ENCODE measurements around the gene HS6ST1. TPM values are rescaled to one million over a fixed set of nuclear protein-coding genes. Genes with fewer than 3 reads are reported as not detected.

Gene HS6ST1
- polyA plus RNA-seq, 1 donor (not counting 4 experiments of a cell fraction or from before 2014, with no cell fraction given): 6.3 TPM

DNA sequence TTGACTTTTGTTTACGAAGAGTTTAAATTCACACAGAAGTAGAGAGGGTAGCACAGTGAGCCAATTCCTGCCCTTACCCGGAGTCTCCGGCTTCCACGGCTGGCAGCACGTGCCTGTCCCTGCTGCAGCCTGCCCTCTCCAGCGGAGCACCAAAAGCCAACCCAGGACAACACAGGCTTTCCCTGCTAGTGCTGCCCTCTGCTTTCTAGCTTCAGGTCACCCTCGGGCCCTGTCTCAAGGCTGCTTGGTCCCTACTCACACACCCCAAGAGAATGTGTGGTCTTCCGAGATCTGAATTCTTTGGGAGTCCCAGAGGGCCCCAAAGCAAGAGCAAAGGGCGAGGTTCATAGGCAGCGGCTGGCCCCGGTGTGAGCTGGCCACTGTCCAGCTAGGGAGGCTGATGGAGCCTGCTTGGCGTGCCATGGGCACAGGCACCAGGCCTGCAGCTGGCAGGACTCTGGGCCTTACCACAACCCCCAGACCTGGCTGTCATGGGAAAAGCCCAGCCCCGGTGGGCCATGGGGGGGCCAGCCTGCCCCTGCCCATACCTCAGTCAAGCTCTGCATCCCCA, 7.0 kb upstream of the HS6ST1 start:
- no peaks in the 10 kb centered on the region for H3K36me3 ChIP-seq (ENCODE audit: control insufficient read depth in 2 of 2, extremely low read depth in 1 of 2, insufficient read depth in 2 of 2, low read length in 2 of 2)
- H3K4me1 ChIP-seq (ENCODE audit: control insufficient read depth, extremely low read depth, insufficient read depth, low read length): no peaks in the 10 kb centered on the region
- no peak overlapping the region for H3K4me2 ChIP-seq (ENCODE audit: control insufficient read depth, extremely low read depth, insufficient read depth, low read depth, low read length)
- no peak overlapping the region for H3K27ac ChIP-seq (ENCODE audit: control insufficient read depth, insufficient read depth, low read length)
- H4K20me1 ChIP-seq (ENCODE audit: control insufficient read depth, extremely low read depth, insufficient read depth, low read length): no peaks in the 10 kb centered on the region
- no peaks in the 10 kb centered on the region for H3K79me2 ChIP-seq (ENCODE audit: control insufficient read depth, insufficient read depth, low read length)
- no peak overlapping the region for H2AFZ ChIP-seq (ENCODE audit: control insufficient read depth, low read length)
- no peak overlapping the region for H3K9ac ChIP-seq (ENCODE audit: control insufficient read depth, extremely low read depth, insufficient read depth, low read length)
- H3K27me3 ChIP-seq (ENCODE audit: control insufficient read depth, extremely low read depth, insufficient read depth, low read length): no peaks in the 10 kb centered on the region
- dilution Hi-C loops (cut with MboI; ENCODE audit: extremely low pct_ligation_motif_present, low sequenced_read_pairs): no loop called here
- DNase-seq (ENCODE audit: low read depth, low spot score) (no peak), FAIRE-seq (no peak)
- H3K9me3 ChIP-seq (ENCODE audit: control insufficient read depth, low read depth, low read length): no peaks in the 10 kb centered on the region
- TF ChIP-seq, protein P1, sequence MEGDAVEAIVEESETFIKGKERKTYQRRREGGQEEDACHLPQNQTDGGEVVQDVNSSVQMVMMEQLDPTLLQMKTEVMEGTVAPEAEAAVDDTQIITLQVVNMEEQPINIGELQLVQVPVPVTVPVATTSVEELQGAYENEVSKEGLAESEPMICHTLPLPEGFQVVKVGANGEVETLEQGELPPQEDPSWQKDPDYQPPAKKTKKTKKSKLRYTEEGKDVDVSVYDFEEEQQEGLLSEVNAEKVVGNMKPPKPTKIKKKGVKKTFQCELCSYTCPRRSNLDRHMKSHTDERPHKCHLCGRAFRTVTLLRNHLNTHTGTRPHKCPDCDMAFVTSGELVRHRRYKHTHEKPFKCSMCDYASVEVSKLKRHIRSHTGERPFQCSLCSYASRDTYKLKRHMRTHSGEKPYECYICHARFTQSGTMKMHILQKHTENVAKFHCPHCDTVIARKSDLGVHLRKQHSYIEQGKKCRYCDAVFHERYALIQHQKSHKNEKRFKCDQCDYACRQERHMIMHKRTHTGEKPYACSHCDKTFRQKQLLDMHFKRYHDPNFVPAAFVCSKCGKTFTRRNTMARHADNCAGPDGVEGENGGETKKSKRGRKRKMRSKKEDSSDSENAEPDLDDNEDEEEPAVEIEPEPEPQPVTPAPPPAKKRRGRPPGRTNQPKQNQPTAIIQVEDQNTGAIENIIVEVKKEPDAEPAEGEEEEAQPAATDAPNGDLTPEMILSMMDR (optimal IDR thresholded peaks at IDR 0.05 in 1 of 3, IDR thresholded peaks at IDR 0.05 in 1 of 3, conservative IDR thresholded peaks at IDR 0.05 in 1 of 3; ENCODE audit: extremely low read depth in 1 of 3, insufficient read depth in 2 of 3, low read length in 3 of 3): peak in 1 of 3 experiments; percentile 6
- TF ChIP-seq EZH2 (IDR thresholded peaks at IDR 0.05; ENCODE audit: low read length): no peak
- H3K4me3 ChIP-seq (ENCODE audit: control insufficient read depth in 2 of 3, extremely low read depth in 1 of 3, insufficient read depth in 2 of 3, low read depth in 1 of 3, low read length in 3 of 3): no peak overlapping the region
- no peaks in the 10 kb centered on the region for H3K9me1 ChIP-seq (ENCODE audit: control insufficient read depth, extremely low read depth, insufficient read depth, low read length)

DNA sequence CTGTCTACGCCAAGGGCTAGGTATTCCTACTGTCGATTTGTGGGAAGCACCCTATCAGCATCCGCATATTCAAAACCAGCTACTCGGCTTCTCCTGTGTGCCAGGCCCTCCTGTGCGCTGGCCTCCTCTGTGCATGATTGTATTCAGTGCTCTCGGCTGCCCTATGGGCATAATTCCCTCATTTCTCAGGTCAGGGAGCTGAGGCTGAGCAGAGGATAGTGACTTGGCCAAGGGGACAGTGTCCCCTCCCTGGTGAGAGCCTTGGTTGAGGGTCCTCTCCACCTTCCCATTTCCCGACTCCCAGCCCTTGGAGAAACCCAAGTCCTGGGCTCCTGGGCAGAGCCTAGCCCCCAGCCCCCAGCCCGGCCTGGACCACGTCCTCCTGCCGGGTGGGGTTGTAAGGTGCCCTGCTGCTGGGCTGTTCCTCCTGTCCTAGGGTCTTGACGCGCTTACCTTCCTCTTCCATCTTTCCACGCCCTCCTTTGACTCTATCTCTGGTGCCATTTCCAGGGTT, 6.3 kb upstream of the HS6ST1 start:
- no peak overlapping the region for H2AFZ ChIP-seq (ENCODE audit: control insufficient read depth, low read length)
- dilution Hi-C loops (cut with MboI; ENCODE audit: extremely low pct_ligation_motif_present, low sequenced_read_pairs): no loop called here
- H3K36me3 ChIP-seq (ENCODE audit: control insufficient read depth in 2 of 2, extremely low read depth in 1 of 2, insufficient read depth in 2 of 2, low read length in 2 of 2): no peaks in the 10 kb centered on the region
- no peaks in the 10 kb centered on the region for H3K27me3 ChIP-seq (ENCODE audit: control insufficient read depth, extremely low read depth, insufficient read depth, low read length)
- no peak overlapping the region for H3K4me2 ChIP-seq (ENCODE audit: control insufficient read depth, extremely low read depth, insufficient read depth, low read depth, low read length)
- H3K4me1 ChIP-seq (ENCODE audit: control insufficient read depth, extremely low read depth, insufficient read depth, low read length): no peaks in the 10 kb centered on the region
- DNase-seq (ENCODE audit: low read depth, low spot score): no peak
- H3K4me3 ChIP-seq (ENCODE audit: control insufficient read depth in 2 of 3, extremely low read depth in 1 of 3, insufficient read depth in 2 of 3, low read depth in 1 of 3, low read length in 3 of 3): no peak overlapping the region
- no peaks in the 10 kb centered on the region for H3K9me3 ChIP-seq (ENCODE audit: control insufficient read depth, low read depth, low read length)
- no peaks in the 10 kb centered on the region for H3K79me2 ChIP-seq (ENCODE audit: control insufficient read depth, insufficient read depth, low read length)
- H3K9ac ChIP-seq (ENCODE audit: control insufficient read depth, extremely low read depth, insufficient read depth, low read length): no peak overlapping the region
- no peaks in the 10 kb centered on the region for H3K9me1 ChIP-seq (ENCODE audit: control insufficient read depth, extremely low read depth, insufficient read depth, low read length)
- H3K27ac ChIP-seq (ENCODE audit: control insufficient read depth, insufficient read depth, low read length): no peak overlapping the region
- FAIRE-seq: no peak
- TF ChIP-seq EZH2 (IDR thresholded peaks at IDR 0.05; ENCODE audit: low read length): no peak
- TF ChIP-seq, protein P1 (optimal IDR thresholded peaks at IDR 0.05 in 1 of 3, IDR thresholded peaks at IDR 0.05 in 1 of 3, conservative IDR thresholded peaks at IDR 0.05 in 1 of 3; ENCODE audit: extremely low read depth in 1 of 3, insufficient read depth in 2 of 3, low read length in 3 of 3): no peak
- no peaks in the 10 kb centered on the region for H4K20me1 ChIP-seq (ENCODE audit: control insufficient read depth, extremely low read depth, insufficient read depth, low read length)
